Body of pancreas (tissue), 4 donors: Measurements from ENCODE around the gene KIFC3. TPM values are rescaled to one million over a fixed set of nuclear protein-coding genes. Genes with fewer than 3 reads are reported as not detected.

Experiments
- ATAC-seq: fragments of 150-250 bp; one replicate; pipeline ENCODE4 v1.9.1; 2016
- DNase-seq, 4 donors: peaks; one replicate each; pipeline ENCODE4 v3.0.0-alpha.2; 2019
- H3K27ac ChIP-seq, 4 donors: fragments of 200-600 bp; sonication (generic); 1 replicate in 3 of 4; 2 replicates in 1 of 4; pipeline versions ENCODE4 v1.5.1 to v1.6.1; 2016 to 2019; ENCODE audit warnings: mild to moderate bottlenecking in 1 of 4, mixed read lengths in 1 of 4, moderate library complexity in 1 of 4
- H3K27me3 ChIP-seq, 2 donors: fragments of 200-600 bp; sonication (generic); one replicate each; pipeline ENCODE4 v1.6.0; 2016; ENCODE audit warnings: mild to moderate bottlenecking in 1 of 2
- H3K36me3 ChIP-seq, 2 donors: fragments of 200-600 bp; sonication (generic); replicated peaks in 1 of 2; 2 replicates each; pipeline ENCODE4 v1.5.1; 2016; ENCODE audit warnings: low read depth in 2 of 2; ENCODE audit not compliant: insufficient read depth in 1 of 2
- H3K4me1 ChIP-seq: fragments of 200-600 bp; sonication (generic); one replicate; pipeline ENCODE4 v1.6.0; 2016
- H3K4me3 ChIP-seq, 2 donors: fragments of 200-600 bp; sonication (generic); 1 replicate in 1 of 2; 2 replicates in 1 of 2; pipeline ENCODE4 v1.5.1; 2016 to 2019
- H3K9me3 ChIP-seq, 3 donors: fragments of 200-600 bp; sonication (generic); 1 replicate in 2 of 3; 2 replicates in 1 of 3; pipeline ENCODE4 v1.5.1; 2016
- POLR2A ChIP-seq, 3 donors: fragments of 450-650 bp; IDR thresholded peaks; one replicate each; pipeline ENCODE4 v1.6.1; 2016; ENCODE audit warnings: antibody characterized with exemption in 3 of 3, mild to moderate bottlenecking in 2 of 3
- WGBS, 2 donors: methylation state at CpG; one replicate each; pipeline ENCODE4 v1.1.5; 2017; 5-methylcytosine and 5-hydroxymethylcytosine counted together
- intact Hi-C: fragments of 100-400 bp; cut with DNase I; formaldehyde crosslinking; loops from one replicate; pipeline ENCODE4 v1.15.1; 2023
- total RNA-seq, 2 donors: library from RNA; depleted of rRNA; stranded (reverse); fragments of >200 nt; gene quantifications; one replicate each; pipeline ENCODE4 v1.1.0, GENCODE V29; 2016
- TF ChIP-seq, protein P1 (sequence below), 7 experiments: fragments of 450-650 bp in 4 of 7; fragments of 200-600 bp in 3 of 7; sonication (generic) in 3 of 7; IDR thresholded peaks; one replicate each; pipeline ENCODE4 v1.5.1; 2016 to 2019; ENCODE audit warnings: antibody characterized with exemption in 7 of 7

The KIFC3 gene
- total RNA-seq, 2 donors from 2014 or later: 120 to 205 TPM

DNA sequence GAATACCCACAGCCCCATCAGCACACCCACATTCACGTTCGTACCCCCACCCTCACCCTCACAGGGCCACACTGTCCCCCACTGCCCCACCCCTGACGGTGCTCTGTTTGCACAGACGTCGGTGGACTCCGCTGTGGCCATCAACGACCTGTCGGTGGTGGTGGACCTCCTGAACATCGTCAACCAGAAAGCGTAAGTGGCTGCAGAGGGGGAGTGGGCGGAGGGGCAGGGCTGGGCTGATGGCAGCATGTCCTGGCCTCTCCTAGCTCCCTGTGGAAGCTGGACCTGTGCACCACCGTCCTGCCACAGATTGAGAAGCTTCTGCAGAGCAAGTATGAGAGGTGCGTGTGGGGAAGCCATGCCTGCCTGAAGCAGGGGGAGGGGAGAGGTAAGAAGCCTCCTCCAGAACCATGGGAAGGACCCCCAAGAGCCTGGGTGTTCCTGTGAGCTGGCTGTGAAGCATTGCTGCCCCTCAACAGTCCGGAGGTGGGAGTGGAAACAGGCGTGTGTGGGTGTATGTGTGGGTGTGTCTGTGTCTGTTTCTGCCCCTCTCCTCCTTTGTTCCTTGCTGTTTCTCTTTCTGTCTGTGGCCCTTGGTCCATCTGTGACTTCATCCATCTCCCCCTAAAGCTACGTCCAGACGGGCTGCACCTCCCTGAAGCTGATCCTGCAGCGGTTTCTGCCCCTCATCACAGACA, 46.4 kb downstream of the KIFC3 start:
- 71 to 78% methylated on average over 17 to 18 of the region's 18 CpGs for WGBS, 2 donors
- intact Hi-C loops: loop anchor here (10.0 kb wide), 1 partner anchor 239 kb away; no protein-coding TSS in a partner anchor

DNA sequence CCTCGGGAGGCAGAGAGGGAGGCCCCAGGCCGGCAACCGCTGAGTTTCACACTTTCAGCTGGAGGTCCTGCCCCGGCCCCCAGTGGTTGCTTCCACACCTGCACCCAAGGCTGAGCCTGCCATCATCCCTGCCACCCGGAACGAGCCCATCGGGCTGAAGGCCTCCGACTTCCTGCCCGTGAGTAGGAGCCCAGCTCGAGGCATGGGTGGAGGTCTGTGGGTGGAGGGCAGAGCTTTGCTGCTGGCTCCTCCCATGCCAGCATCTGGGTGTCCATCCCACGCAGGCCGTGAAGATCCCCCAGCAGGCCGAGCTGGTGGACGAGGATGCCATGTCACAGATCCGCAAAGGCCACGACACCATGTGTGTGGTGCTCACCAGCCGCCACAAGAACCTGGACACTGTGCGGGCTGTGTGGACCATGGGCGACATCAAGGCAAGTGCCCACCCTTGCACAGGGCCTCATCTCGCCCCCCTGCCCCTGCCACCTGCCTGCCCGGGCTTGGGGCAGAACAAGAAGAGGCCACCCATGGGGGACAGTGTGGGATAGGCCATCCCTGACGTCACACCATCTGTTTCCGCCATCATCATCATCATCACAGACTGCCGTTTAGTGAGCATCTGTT, 47.1 kb downstream of the KIFC3 start:
- DNase-seq (peak in 1 of 4 donors; percentile 5), ATAC-seq (no peak)

More for the DNA sequence above, 46.4 kb downstream of the KIFC3 start:
- Histone ChIP-seq H3K4me1 (peaks cover 8% of the 10 kb centered on the region), H3K36me3 (peaks cover 0 to 5% of the 10 kb centered on the region in 2 donors), H3K27me3 (no peaks in the 10 kb centered on the region), H3K9me3 (no peaks in the 10 kb centered on the region), H3K4me3 (no peak overlapping the region), H3K27ac (no peak overlapping the region)
- DNase-seq: peak in 1 of 4 donors; percentile 6
- ATAC-seq: no peak
- no peak for TF ChIP-seq POLR2A (IDR thresholded peaks at IDR 0.05)
- TF ChIP-seq, protein P1, sequence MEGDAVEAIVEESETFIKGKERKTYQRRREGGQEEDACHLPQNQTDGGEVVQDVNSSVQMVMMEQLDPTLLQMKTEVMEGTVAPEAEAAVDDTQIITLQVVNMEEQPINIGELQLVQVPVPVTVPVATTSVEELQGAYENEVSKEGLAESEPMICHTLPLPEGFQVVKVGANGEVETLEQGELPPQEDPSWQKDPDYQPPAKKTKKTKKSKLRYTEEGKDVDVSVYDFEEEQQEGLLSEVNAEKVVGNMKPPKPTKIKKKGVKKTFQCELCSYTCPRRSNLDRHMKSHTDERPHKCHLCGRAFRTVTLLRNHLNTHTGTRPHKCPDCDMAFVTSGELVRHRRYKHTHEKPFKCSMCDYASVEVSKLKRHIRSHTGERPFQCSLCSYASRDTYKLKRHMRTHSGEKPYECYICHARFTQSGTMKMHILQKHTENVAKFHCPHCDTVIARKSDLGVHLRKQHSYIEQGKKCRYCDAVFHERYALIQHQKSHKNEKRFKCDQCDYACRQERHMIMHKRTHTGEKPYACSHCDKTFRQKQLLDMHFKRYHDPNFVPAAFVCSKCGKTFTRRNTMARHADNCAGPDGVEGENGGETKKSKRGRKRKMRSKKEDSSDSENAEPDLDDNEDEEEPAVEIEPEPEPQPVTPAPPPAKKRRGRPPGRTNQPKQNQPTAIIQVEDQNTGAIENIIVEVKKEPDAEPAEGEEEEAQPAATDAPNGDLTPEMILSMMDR (IDR thresholded peaks at IDR 0.05): no peak

DNA sequence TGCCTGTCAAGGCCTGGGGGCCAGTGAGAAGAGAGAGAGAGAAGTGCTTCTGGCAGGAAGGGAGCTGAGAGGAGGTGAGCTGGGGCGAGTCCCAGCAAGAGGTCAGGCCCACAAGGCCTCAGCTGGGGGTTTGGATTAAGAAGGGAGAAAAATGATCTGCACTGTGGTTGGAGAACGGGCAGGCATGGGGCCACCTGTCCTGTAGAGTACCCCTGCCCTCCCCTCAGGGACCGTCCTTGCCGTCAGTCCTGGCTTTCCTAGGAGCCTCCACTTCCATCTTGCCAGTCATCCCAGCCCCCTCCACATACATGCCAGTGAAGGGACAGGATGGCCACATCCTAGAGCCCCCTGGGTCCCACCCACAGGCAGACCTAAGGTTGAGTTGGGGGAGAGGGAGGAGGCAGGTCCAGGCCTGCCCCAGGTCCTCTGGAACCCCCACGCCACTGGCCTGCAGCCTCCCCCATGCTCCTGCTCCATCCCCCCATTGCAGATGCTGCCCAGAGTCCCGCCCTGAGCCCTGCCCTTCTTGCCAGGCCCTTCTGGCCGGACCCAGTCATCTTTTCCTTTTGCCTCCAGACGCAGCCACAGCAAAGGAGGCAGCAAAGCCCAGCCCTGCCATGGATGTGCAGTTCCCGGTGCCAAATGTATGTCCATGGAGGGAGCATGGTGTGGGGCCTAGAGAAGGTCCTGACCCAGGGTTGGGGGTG, 47.8 kb downstream of the KIFC3 start:
- no peak overlapping the region for H3K27ac ChIP-seq
- WGBS, 2 donors: 76 to 81% methylated on average over 9 of the region's 9 CpGs

More for the DNA sequence above, 47.1 kb downstream of the KIFC3 start:
- 82 to 84% methylated on average over 6 to 22 of the region's 24 CpGs for WGBS, 2 donors
- peaks cover 0 to 3% of the 10 kb centered on the region in 2 donors for H3K36me3 ChIP-seq
- no peak overlapping the region for H3K27ac ChIP-seq
- no peak overlapping the region for H3K4me3 ChIP-seq
- no peaks in the 10 kb centered on the region for H3K9me3 ChIP-seq
- TF ChIP-seq, protein P1 (IDR thresholded peaks at IDR 0.05): no peak
- TF ChIP-seq POLR2A (IDR thresholded peaks at IDR 0.05): no peak
- peaks cover 8% of the 10 kb centered on the region for H3K4me1 ChIP-seq
- H3K27me3 ChIP-seq: no peaks in the 10 kb centered on the region
- intact Hi-C loops: loop anchor here (10.0 kb wide), 1 partner anchor 240 kb away; no protein-coding TSS in a partner anchor

DNA sequence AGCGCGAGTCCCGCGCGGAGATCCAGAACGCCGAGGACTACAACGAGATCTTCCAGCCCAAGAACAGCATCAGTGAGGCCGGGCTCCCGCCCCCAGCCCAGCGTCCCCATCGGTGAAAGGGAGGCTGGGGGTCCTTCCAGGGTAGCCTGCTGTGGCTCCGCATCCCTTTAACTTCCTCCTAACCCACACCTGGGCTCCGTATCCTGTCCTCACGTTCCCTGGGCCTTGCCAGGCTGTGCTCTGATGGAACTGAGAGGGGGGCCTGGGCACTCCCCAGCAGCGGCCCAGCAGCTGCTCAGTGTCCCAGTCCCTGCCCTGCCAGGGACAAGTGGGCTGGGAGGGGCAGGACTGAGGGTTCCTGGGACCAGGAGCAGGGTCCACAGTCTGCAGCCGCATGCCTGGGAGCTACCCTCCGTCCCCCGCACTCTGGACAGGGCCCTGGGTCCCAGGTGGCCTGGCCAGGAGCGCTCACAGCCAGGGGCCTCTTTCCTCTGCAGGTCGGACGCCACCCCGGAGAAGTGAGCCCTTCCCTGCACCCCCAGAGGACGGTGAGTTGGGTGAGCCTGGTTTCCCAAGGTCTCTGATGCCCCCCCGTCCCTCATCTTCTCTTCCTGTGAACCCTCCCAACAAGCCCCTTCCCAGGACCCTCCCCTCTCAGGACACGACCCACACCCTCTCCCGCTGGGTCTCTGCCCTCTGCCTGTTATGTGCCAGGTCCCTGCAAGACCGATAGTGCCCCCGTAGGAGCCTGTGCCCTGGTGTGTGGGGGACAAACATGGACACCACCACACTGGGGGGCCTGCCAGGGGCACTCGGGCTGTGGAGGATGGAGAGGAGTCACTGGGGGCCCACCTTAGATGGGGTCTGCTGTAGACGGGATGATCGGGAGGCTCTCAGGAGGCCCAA, 48.6 kb downstream of the KIFC3 start:
- intact Hi-C loops: loop anchor here (5.0 to 10.0 kb wide), 2 partner anchors 104 to 241 kb away; no protein-coding TSS in a partner anchor
- H3K9me3 ChIP-seq: no peaks in the 10 kb centered on the region
- H3K4me1 ChIP-seq: peaks cover 8% of the 10 kb centered on the region
- H3K27ac ChIP-seq: no peak overlapping the region
- DNase-seq (peak in 1 of 4 donors; percentile 3), ATAC-seq (no peak)
- TF ChIP-seq POLR2A (IDR thresholded peaks at IDR 0.05): no peak
- TF ChIP-seq, protein P1 (IDR thresholded peaks at IDR 0.05): no peak
- H3K36me3 ChIP-seq: peaks cover 0 to 2% of the 10 kb centered on the region in 2 donors
- no peak overlapping the region for H3K4me3 ChIP-seq
- H3K27me3 ChIP-seq: no peaks in the 10 kb centered on the region
- WGBS, 2 donors: 91 to 92% methylated on average over 21 to 24 of the region's 32 CpGs

More for the DNA sequence above, 47.8 kb downstream of the KIFC3 start:
- DNase-seq (no peak), ATAC-seq (no peak)
- Histone ChIP-seq H3K27me3 (no peaks in the 10 kb centered on the region), H3K9me3 (no peaks in the 10 kb centered on the region), H3K4me3 (no peak overlapping the region), H3K4me1 (peaks cover 8% of the 10 kb centered on the region), H3K36me3 (peaks cover 0 to 2% of the 10 kb centered on the region in 2 donors)
- TF ChIP-seq, protein P1 (IDR thresholded peaks at IDR 0.05): no peak
- TF ChIP-seq POLR2A (IDR thresholded peaks at IDR 0.05): no peak
- intact Hi-C loops: loop anchor here (5.0 to 10.0 kb wide), 2 partner anchors 103 to 240 kb away; no protein-coding TSS in a partner anchor
